NOMO-1 treated with dmso at 0.1 percent for 144 hours (cell line): ENCODE results near the gene SRGN.
A peak's percentile ranks its signal among the peaks of the same experiment; 100 is the strongest.

ENCODE experiments used
- DNase-seq: peaks from one replicate; lab custom pipeline; 2025; ENCODE audit not compliant: unreplicated experiment; lab: John Stamatoyannopoulos, UW

Gene SRGN

GRCh38 chr10:69060127-69060798 is 27.6 kb upstream of the SRGN start:
- DNase-seq: no peak

- peak; percentile 93 for DNase-seq
These were observed 26.4 kb upstream of the SRGN start for GRCh38 chr10:69061305-69062161.

DNA sequence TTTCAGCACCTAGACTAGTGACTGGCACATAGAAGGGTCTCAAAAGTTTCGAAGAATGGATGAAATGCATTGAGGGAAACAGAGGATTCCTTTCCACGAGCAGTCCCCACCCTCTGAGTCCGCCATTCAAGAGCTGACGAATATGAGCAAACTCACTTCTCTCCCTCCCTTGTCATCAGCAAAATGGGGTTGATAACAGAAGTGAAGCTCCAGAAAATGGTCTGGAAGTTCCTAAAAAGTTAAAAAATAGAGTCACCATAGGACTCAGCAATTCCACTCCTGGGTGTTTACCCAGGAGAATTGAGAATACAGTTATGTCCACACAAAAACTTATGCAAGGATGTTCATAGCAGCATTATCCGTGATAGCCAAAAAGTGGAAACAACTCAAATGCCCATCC is 25.0 kb upstream of the SRGN start:
- DNase-seq: no peak

- DNase-seq: no peak
These were observed 23.1 kb upstream of the SRGN start for GRCh38 chr10:69064762-69065328.

DNA sequence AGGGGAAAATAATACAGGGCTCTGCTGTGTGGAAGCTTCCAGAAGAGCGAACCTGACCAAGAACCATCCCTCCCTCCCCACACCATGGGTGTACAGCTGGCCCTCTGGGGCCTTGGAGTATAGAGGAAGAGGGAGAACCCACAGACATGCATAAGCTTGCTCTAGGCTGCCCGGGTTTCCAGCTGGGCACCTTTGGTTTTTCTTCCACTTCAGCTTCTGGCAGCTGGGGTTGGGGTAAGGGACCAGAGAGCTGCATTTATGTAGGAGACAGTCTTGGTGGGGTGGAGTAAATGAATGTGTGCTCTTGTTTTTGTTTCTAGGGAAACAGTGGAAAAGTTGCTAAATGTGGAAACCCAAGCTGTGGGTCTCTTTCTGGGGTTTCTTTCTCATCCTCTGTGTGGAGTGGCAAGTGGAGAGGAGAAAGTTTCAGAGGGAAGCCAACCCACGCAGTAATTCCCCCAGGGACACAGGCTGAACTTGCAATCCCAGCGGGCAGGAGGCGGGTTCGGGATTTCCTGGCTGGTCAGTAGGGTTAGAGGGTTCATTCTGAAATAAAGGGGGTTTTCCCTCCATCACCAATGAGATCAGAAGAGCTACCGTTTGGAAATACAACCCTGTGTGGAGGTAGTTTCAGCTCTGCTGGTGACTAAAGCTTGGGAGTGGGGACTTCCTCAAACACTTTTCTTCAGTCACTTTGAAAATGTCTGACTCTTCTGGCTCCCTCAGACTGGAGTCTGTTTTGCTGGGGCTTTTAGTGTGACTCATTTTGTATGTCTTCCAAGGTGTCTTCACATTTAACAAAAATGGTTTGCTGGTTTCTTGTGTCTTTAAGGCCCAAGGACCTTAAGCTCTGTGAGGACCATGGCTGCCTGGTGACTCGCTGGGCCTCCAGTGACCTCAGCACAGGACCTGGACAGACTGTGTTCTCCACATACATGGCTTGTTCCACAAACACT is 22.2 kb upstream of the SRGN start:
- peak; percentile 55 for DNase-seq

DNA sequence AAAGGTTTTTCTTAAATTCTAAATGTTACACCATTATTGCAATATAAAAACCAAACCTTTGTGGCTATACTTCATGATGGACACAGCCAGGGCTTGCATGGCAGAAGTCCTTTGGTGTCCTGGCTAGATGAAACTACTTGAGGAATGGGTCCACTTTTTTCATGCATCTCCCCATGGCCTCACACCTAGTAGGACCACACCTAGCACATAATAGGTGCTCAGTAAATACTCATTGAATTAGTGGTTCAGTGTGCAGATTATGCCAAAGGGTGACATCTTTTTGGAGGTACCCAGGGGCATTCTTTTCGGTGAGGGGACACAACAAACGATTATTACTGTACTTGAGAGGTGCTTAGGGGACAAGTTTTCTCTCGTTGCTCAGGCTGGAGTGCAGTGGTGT is 20.7 kb upstream of the SRGN start:
- no peak for DNase-seq

- DNase-seq: peak; percentile 49
These were observed 19.4 kb upstream of the SRGN start for GRCh38 chr10:69068549-69068948.

DNA sequence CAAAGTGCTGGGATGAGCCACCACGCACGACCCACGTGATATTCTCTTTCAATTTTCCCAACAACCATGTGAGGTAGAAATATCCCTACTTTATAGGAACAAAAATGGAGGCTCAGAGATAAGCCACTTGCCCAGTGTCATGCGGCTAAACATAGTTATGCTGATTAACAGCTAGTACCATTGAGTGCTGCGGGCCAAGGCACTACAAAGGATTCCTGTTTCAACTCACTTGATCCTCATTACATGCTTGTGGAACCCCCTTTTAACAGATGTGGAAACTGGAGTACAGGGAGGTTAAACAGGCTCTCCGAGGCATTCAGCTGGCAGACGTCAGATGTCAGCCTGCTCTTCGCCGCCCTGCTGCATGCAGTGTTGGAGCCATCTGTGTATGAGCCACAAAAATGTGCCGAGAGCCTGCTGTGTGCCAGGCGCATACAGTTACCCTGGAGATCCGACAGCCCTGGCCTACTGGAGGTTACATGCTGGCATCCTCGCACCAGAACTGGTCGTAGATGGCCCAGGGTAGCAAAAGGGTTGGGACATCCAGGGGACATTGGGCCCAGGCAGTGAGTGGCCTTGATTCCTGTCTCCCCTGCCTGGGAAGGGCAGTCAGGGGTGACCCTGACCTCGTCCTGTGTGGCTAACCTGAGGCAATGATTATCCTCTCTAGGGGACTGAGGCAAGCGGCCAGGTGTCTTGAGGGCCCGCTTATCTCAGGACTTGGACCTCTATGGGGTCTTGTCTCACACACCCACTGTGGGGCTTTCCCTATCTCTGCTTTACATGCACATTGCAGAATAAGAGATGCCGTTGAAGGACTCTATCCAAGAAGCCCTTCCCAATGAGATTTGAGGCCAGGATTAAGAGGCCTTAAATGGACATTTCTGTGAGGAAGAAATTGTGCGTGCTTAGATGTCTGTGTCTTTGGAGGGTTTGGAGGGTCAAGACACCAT is 18.5 kb upstream of the SRGN start:
- DNase-seq: no peak

DNA sequence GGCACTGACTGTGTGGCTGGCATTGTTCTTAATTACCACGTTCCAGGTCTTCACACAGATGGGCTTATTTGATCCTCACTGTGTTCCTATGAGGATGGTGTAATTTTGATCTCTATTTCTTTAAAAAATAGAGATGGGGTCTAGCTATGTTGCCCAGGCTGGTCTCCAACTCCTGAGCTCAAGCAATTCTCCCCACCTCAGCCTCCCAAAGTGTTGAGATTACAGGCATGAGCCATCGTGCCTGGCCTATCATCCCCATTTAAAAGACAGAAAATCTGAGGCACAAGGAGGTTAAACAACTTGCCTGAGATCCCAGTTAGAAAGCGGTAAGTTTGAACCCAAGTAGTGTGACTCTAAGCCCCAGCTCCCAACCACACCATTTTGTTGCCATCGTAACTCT is 17.0 kb upstream of the SRGN start:
- DNase-seq: no peak

DNA sequence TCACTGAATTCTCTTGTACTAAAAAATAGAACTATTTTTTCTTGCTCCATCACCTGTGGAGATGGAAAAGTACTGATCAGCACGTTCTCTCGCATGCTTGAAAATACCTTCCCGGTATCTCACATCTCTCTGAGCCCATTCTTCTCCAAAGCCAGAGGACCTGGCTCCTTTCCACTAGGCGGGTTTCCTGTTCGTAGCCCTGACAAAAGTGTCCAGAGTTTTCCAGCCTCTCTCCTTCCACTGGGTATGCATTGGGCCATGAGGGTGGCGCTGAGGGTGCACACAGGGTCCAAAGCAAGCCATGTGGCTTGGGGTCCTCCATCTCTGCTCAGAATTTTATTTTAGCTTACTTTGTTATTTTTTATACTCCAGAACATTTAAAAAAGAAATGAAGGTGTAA is 16.3 kb upstream of the SRGN start:
- no peak for DNase-seq

DNA sequence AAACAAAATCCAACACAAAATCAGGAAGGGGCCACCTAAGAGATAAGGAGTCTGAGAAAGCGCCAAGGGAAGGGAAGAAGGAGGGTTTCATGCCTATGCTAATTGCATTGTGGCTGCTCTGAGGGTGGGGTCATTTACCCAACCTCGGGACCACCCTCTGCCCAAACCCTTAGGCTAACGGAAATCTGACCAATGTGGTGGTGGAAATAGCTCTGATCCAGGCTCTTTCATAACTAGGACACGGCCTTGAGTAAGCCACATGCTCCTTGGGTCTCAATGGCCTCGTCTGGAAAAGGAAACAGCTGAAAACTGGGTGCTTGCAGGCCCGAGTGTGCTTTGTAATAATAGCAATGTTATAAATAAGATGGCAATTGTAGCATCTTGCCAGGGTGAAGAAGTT is 14.9 kb upstream of the SRGN start:
- DNase-seq: peak; percentile 95

DNA sequence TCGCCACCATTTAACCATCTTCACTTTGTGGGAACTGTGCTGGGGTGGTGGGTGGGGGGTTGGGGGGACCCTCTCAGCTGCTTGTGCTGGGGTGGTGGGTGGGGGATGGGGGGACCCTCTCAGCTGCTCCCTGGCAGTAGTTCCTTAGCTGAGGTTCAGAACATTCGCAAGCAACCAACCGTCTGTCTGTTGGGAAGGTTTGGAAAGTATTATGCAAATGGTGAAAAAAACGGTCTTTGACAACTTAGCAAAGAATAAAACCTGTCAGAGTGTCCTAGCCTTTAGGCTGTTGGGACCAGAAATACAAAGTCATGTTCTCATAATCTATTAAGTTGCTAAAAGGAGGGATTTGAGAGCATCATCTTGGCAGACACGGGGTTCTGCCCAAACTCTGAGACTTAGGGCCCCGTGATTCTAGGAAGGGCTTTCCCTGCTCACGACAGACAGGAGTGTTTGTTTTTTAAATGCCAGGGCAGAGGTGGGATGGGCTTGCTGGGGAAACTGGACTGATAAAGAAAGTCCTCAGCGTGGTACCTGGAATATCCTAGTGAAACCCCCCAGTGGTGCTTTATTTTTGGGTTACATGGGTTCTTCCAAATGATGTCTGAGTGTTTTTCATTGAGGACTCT is 14.1 kb upstream of the SRGN start:
- peak; percentile 54 for DNase-seq

- no peak for DNase-seq
These were observed 13.4 kb upstream of the SRGN start for GRCh38 chr10:69074532-69074931.

DNA sequence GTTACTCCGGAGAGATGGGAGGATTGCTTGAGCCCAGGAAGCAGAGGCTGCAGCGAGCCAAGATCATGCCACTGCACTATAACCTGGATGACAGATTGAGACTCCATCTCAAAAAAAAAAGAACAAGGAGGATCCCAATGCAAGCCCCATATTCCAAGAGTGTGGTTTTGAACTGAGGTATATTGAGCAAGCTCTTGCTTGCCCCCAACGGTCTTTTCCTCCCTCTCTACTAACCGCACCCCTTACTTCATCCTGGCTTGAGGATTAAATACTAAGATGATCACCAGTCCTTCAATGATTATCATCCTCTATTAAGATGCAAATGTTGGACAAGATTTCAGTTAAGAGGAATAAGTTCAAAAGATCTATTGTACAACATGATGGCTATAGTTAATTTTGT is 12.5 kb upstream of the SRGN start:
- peak; percentile 42 for DNase-seq

- DNase-seq: no peak
These were observed 9.6 kb upstream of the SRGN start for GRCh38 chr10:69078311-69078710.

DNA sequence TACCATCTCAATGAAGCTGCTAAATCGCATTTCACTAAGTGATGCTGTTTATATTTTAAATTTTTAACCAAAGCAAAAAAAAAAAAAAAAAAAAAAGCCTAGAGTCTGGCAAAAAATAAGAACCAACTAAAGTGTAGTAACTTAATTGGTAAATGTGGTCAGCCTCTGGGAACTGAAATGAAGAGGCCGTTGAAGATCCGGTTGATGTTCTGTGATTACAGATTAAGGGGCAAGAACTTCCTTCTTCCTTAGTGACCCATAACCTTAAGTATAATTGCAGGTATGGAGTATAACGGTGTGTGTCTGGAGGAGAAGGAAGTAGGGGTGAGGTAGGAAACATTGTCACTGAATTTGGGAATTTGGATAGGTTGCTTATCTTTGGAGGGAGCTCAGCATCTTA is 7.7 kb upstream of the SRGN start:
- DNase-seq: peak; percentile 41

DNA sequence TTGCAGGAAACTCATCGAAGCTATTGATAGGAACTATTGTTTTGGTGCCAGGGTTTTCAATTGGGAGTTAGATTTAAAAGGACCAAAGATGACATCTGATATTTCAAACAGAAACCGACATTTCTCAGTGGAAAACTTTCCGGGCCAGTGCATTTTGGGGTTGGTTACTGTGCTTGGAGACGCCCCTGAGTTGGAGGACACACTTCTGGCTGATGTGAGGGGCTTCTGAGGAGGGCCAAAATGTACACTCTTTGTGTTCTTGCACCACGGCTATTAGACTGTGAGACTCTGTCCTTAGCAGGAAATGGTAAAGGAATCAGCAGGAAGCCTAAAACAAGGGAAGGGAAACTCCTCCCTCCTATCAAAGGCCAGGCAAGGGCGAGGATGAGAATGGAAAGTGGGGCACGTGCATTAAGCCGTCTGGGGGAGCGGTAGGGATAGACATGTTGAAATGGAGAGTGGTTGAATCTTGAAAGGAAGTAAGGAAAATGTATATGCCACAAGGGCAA is 1.8 kb upstream of the SRGN start:
- DNase-seq: peak; percentile 31

- no peak for DNase-seq
These were observed 517 bp downstream of the SRGN start for GRCh38 chr10:69088471-69088769.

GRCh38 chr10:69088801-69089501 is 1.0 kb downstream of the SRGN start:
- DNase-seq: peak; percentile 52
